Left lung (tissue), 10 donors: ENCODE measurements around the gene TRDN. TPM values are rescaled to one million over a fixed set of nuclear protein-coding genes. Genes with fewer than 3 reads are reported as not detected.

Source experiments
- ATAC-seq: fragments of 200-7000 bp; cut with Tn5 transposase; one replicate; pipeline ENCODE4 v1.9.1; 2020; ENCODE audit warnings: moderate library complexity
- DNase-seq, 4 donors: peaks; one replicate each; pipeline ENCODE4 v3.0.0-alpha.2; 2013 to 2020
- H3K27ac ChIP-seq, 2 donors: fragments of 200-600 bp; sonication (generic) in 1 of 2; one replicate each; pipeline versions ENCODE4 v1.5.0 to v1.8.0; 2020 to 2021
- H3K27me3 ChIP-seq, 2 donors: fragments of 200-600 bp; sonication (generic) in 1 of 2; one replicate each; pipeline versions ENCODE4 v1.5.0 to v1.8.0; 2020 to 2021
- H3K36me3 ChIP-seq, 2 donors: fragments of 200-600 bp; sonication (generic) in 1 of 2; one replicate each; pipeline versions ENCODE4 v1.5.0 to v1.8.0; 2020 to 2021
- H3K4me1 ChIP-seq, 2 donors: fragments of 200-600 bp; one replicate each; pipeline ENCODE4 v1.8.0; 2021
- H3K4me3 ChIP-seq, 2 donors: fragments of 200-600 bp; sonication (generic) in 1 of 2; one replicate each; pipeline versions ENCODE4 v1.5.0 to v1.8.0; 2020 to 2021; ENCODE audit warnings: mild to moderate bottlenecking in 1 of 2
- H3K9me3 ChIP-seq, 2 donors: fragments of 200-600 bp; sonication (generic) in 1 of 2; one replicate each; pipeline versions ENCODE4 v1.5.0 to v1.8.0; 2020 to 2021
- intact Hi-C, 2 donors: fragments of 100-400 bp; cut with DNase I; formaldehyde crosslinking; loops; one replicate each; pipeline versions ENCODE4 v1.11.2 to v1.14.2; 2022
- polyA plus RNA-seq, 6 donors: library from polyadenylated mRNA; unstranded; fragments of 120-200 nt; gene quantifications; one replicate each; pipeline ENCODE4 v1.2.1, GENCODE V29; 2013; ENCODE audit not compliant: insufficient read length in 6 of 6
- total RNA-seq, 2 donors: library from RNA; stranded (reverse); fragmentation: NEBNext Ultra II Directional; extraction: Animal tissue kit (Norgen Biotek cat#: 25700); gene quantifications; one replicate each; pipeline ENCODE4 v1.2.1, GENCODE V29; 2021
- TF ChIP-seq, protein P1 (sequence below), 2 donors: fragments of 200-600 bp; sonication (generic) in 1 of 2; IDR thresholded peaks; one replicate each; pipeline versions ENCODE4 v1.5.0 to v1.8.0; 2021; ENCODE audit warnings: antibody characterized with exemption in 2 of 2
- donor health status: DM: no; HTN: yes; CAD: no.
- donor health status: DM: no; HTN: no; CAD: no.

Gene TRDN
- total and polyA plus RNA-seq, 8 donors = 0.03 to 0.18 (median 0.11) TPM; not detected in 3

DNA sequence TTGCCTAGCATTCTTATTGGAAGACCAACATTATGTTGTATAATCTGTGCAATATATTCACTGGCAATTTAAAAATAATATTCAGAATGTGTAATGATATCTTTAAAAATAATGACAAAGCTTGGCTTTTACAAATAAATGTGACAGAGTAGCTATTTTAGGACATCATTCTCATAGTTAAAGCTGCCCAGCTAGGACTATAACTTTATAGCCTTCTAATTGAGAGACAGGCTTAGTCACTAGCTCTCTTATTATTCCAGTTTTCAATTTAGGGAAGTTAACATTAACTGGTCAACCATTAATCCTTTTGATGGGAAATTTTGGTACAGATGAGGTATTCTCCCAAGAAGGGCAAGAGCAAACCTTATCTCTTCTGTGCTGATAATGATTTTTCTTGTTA is 443.5 kb downstream of the TRDN start:
- ATAC-seq (no peak), DNase-seq (no peak)
- H3K9me3 ChIP-seq = no peaks in the 10 kb centered on the region
- H3K36me3 ChIP-seq = no peaks in the 10 kb centered on the region
- H3K4me3 ChIP-seq = no peak overlapping the region
- intact Hi-C loops = no loop called here
- no peaks in the 10 kb centered on the region for H3K4me1 ChIP-seq
- no peak overlapping the region for H3K27ac ChIP-seq
- TF ChIP-seq, protein P1, sequence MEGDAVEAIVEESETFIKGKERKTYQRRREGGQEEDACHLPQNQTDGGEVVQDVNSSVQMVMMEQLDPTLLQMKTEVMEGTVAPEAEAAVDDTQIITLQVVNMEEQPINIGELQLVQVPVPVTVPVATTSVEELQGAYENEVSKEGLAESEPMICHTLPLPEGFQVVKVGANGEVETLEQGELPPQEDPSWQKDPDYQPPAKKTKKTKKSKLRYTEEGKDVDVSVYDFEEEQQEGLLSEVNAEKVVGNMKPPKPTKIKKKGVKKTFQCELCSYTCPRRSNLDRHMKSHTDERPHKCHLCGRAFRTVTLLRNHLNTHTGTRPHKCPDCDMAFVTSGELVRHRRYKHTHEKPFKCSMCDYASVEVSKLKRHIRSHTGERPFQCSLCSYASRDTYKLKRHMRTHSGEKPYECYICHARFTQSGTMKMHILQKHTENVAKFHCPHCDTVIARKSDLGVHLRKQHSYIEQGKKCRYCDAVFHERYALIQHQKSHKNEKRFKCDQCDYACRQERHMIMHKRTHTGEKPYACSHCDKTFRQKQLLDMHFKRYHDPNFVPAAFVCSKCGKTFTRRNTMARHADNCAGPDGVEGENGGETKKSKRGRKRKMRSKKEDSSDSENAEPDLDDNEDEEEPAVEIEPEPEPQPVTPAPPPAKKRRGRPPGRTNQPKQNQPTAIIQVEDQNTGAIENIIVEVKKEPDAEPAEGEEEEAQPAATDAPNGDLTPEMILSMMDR (IDR thresholded peaks at IDR 0.05) = no peak
- H3K27me3 ChIP-seq = no peaks in the 10 kb centered on the region

DNA sequence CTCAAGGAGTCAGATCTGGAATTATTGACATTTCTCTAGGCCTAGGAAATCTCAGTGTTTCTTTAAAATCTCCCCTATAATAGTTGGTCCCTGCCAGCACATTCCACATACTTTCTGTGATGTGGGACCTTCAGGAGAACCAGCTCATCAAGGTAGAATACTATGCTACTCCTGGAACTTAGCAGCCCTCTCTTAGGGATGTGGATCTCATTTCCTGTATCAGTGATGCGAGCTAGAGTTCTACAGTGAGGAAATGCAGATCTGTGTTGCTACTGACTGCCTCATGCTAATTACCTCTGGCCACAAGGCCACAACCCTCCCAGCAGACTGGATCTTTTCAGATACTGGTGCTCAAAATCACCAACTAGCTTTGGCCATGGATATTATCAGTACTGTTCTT is 446.9 kb downstream of the TRDN start:
- Histone ChIP-seq H3K27me3 (no peaks in the 10 kb centered on the region), H3K4me1 (no peaks in the 10 kb centered on the region), H3K27ac (no peak overlapping the region), H3K4me3 (no peak overlapping the region), H3K9me3 (peaks cover 0 to 14% of the 10 kb centered on the region in 2 donors), H3K36me3 (no peaks in the 10 kb centered on the region)
- ATAC-seq (no peak), DNase-seq (no peak)
- intact Hi-C loops = no loop called here
- TF ChIP-seq, protein P1 (IDR thresholded peaks at IDR 0.05) = no peak

DNA sequence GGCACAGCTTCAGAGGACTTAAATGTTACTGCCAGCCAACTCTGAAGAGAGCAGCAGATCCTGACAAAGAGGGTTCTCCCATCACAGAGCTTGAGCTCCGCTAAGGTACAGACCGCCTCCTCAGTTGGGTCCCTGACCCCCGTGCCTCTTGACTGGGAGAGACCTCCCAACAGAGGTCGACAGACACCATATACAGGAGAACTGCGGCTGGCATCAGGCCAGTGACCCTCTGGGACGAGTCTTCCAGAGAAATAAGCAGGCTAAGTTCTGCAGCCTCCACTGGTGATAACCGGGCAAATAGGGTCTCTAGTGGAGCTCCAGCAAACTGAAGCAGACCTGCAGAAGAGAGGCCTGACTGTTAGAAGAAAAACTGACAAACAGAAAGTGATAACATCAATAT is 453.8 kb downstream of the TRDN start:
- TF ChIP-seq, protein P1 (IDR thresholded peaks at IDR 0.05) = no peak
- peaks cover 0 to 28% of the 10 kb centered on the region in 2 donors for H3K9me3 ChIP-seq
- H3K27ac ChIP-seq = no peak overlapping the region
- peak in 1 of 4 donors; percentile 39 for DNase-seq
- intact Hi-C loops = no loop called here
- H3K4me1 ChIP-seq = no peaks in the 10 kb centered on the region
- ATAC-seq = no peak
- no peaks in the 10 kb centered on the region for H3K27me3 ChIP-seq
- no peaks in the 10 kb centered on the region for H3K36me3 ChIP-seq
- no peak overlapping the region for H3K4me3 ChIP-seq

DNA sequence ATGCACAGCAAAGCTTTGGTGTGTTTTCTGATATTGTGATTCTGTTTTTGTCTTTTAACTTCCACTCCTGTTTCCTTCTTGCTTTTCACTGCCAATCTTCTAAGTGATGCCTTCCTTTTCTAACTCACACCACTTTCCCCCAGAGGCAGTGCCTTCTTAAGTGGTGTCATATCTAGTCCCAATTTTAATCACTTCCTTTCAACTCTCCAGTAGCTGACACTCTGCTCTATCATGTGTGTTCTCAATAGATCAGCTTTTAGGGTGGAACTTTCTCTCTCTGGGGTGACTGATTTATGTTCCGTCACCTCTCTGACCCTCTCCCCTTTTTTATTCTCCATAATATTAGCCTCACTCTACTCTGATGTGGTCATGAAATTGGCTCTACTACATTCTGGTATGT is 460.0 kb downstream of the TRDN start:
- intact Hi-C loops = no loop called here
- no peaks in the 10 kb centered on the region for H3K27me3 ChIP-seq
- H3K27ac ChIP-seq = no peak overlapping the region
- H3K4me1 ChIP-seq = no peaks in the 10 kb centered on the region
- DNase-seq = no peak
- no peak for ATAC-seq
- no peak overlapping the region for H3K4me3 ChIP-seq
- TF ChIP-seq, protein P1 (IDR thresholded peaks at IDR 0.05) = no peak
- no peaks in the 10 kb centered on the region for H3K36me3 ChIP-seq
- H3K9me3 ChIP-seq = no peaks in the 10 kb centered on the region

DNA sequence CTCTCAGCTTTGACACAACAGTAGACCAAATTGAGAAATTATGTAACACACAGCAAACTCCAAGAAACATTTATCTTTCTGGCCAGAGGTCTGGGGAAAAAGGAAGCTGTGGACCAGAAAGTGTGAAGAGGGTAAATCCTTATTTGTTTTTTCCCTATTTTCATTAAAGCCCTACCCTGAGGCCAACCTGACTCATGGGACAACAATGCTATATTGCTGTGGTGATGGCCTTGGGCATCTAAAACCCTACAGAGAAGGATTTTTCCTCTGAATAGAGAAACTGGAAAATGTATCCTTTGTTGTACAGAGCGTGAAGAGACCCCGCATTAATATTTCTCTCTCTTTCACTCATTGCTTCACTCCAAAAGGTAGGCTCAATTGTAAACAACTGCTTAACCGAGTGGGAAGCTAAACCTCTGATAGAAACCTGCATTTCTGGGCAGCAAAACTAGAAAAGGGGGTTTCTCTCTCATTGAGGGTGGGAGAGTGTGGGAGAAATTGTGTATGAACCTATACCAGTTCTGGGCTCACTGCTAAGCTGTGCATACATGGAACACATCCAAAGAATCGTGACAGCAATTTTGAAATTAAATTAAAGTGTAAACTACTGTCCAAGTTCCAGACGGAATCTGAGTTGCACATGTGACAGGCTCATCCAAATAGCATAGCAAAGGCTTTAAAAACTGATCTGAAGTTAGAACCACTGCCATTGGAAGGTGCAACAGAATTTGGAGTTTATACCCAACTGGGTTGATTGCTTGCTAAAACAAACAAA is 465.2 kb downstream of the TRDN start:
- TF ChIP-seq, protein P1 (IDR thresholded peaks at IDR 0.05) = no peak
- Histone ChIP-seq H3K4me1 (no peaks in the 10 kb centered on the region), H3K9me3 (no peaks in the 10 kb centered on the region), H3K4me3 (no peak overlapping the region), H3K27me3 (no peaks in the 10 kb centered on the region), H3K36me3 (no peaks in the 10 kb centered on the region), H3K27ac (no peak overlapping the region)
- ATAC-seq = no peak
- DNase-seq = no peak
- intact Hi-C loops = no loop called here
